SU-DHL-6 (cell line): ENCODE measurements around the gene ZBTB47.

Experiments used
- H2AFZ ChIP-seq: fragments of 200-600 bp; sonication (generic); 2 replicates; pipeline ENCODE4 v1.6.1; 2014; ENCODE audit warnings: low read depth, mild to moderate bottlenecking, moderate library complexity, mixed read lengths, antibody characterized with exemption, low read length; ENCODE audit not compliant: severe bottlenecking
- H3F3A ChIP-seq: fragments of 200-600 bp; shearing (Covaris generic); 2 replicates; pipeline ENCODE4 v1.6.0; 2016; ENCODE audit warnings: antibody characterized with exemption, mild to moderate bottlenecking; ENCODE audit not compliant: insufficient read depth
- H3K27ac ChIP-seq: fragments of 200-600 bp; sonication (generic); 2 replicates; pipeline ENCODE4 v1.5.1; 2016; ENCODE audit warnings: low read depth, mild to moderate bottlenecking, low read length, moderate library complexity, mixed read lengths
- H3K27me3 ChIP-seq: fragments of 200-600 bp; sonication (generic), shearing (Covaris generic); 2 replicates; pipeline ENCODE4 v1.6.0; 2014; ENCODE audit warnings: mild to moderate bottlenecking, low read length
- H3K36me3 ChIP-seq: fragments of 200-600 bp; sonication (generic); 2 replicates; pipeline ENCODE4 v1.6.1; 2014; ENCODE audit warnings: mild to moderate bottlenecking, low read length, mixed read lengths
- H3K4me2 ChIP-seq: fragments of 300-600, 200-600 bp; shearing (Covaris generic), sonication (generic); 2 replicates; pipeline ENCODE4 v1.6.0; 2014; ENCODE audit warnings: low read length, low read depth, mild to moderate bottlenecking; ENCODE audit not compliant: poor library complexity, severe bottlenecking
- H3K4me3 ChIP-seq: fragments of 200-600 bp; sonication (generic); 2 replicates; pipeline ENCODE4 v1.5.1; 2014; ENCODE audit warnings: antibody characterized with exemption, low read length, mild to moderate bottlenecking, mixed read lengths; ENCODE audit not compliant: insufficient read depth, poor library complexity, severe bottlenecking
- H3K79me2 ChIP-seq: fragments of 200-600 bp; sonication (generic); 2 replicates; pipeline ENCODE4 v1.6.1; 2014; ENCODE audit warnings: mild to moderate bottlenecking, low read length, moderate library complexity; ENCODE audit not compliant: insufficient read depth
- H3K9ac ChIP-seq: fragments of 200-600 bp; sonication (generic); 2 replicates; pipeline ENCODE4 v1.7.0; 2014; ENCODE audit warnings: mild to moderate bottlenecking, low read length
- H3K9me2 ChIP-seq: fragments of 200-600 bp; sonication (generic); replicated peaks from 2 replicates; pipeline ENCODE4 v1.6.1; 2014; ENCODE audit warnings: low read length; ENCODE audit not compliant: insufficient read depth
- H3K9me3 ChIP-seq: fragments of 200-600 bp; sonication (generic); 2 replicates; pipeline ENCODE4 v1.6.1; 2014; ENCODE audit warnings: low read length, mixed read lengths; ENCODE audit not compliant: insufficient read depth
- H4K20me1 ChIP-seq: fragments of 200-600 bp; sonication (generic); 2 replicates; pipeline ENCODE4 v1.6.1; 2014; ENCODE audit warnings: low read depth, mild to moderate bottlenecking, antibody characterized with exemption, low read length, moderate library complexity, mixed read lengths
- CTCF ChIP-seq: fragments of 200-600 bp; sonication (generic); IDR thresholded peaks from one replicate; pipeline ENCODE4 v1.5.1; 2017; ENCODE audit warnings: antibody characterized with exemption, mild to moderate bottlenecking, low read length, moderate library complexity; ENCODE audit not compliant: insufficient read depth, poor library complexity, severe bottlenecking
- EZH2phosphoT487 ChIP-seq: fragments of 200-600 bp; sonication (generic), shearing (Covaris generic); conservative IDR thresholded peaks from 2 replicates; pipeline ENCODE4 v1.6.1; 2018; ENCODE audit warnings: mild to moderate bottlenecking, antibody characterized with exemption, low read length, moderate library complexity, mixed read lengths

Gene ZBTB47

GRCh38 chr3:42655331-42655888 is 1.9 kb downstream of the ZBTB47 start:
- H3K9me2 ChIP-seq: no peaks in the 10 kb centered on the region
- no peak overlapping the region for H3K27ac ChIP-seq
- no peak overlapping the region for H3K4me2 ChIP-seq
- TF ChIP-seq EZH2phosphoT487 (no peak), CTCF (no peak)
- H2AFZ ChIP-seq: no peak overlapping the region
- H3K9me3 ChIP-seq: no peaks in the 10 kb centered on the region
- H3K36me3 ChIP-seq: no peaks in the 10 kb centered on the region
- H3K79me2 ChIP-seq: no peaks in the 10 kb centered on the region
- H3K27me3 ChIP-seq: no peaks in the 10 kb centered on the region
- no peaks in the 10 kb centered on the region for H3F3A ChIP-seq
- H3K4me3 ChIP-seq: no peak overlapping the region
- H3K9ac ChIP-seq: no peak overlapping the region
- H4K20me1 ChIP-seq: no peaks in the 10 kb centered on the region

- H3K9me3 ChIP-seq: no peaks in the 10 kb centered on the region
- no peak overlapping the region for H3K27ac ChIP-seq
- no peaks in the 10 kb centered on the region for H3K27me3 ChIP-seq
- H3K9me2 ChIP-seq: no peaks in the 10 kb centered on the region
- TF ChIP-seq EZH2phosphoT487: no peak
- TF ChIP-seq CTCF: no peak
- no peak overlapping the region for H2AFZ ChIP-seq
- H3K4me3 ChIP-seq: no peak overlapping the region
- no peaks in the 10 kb centered on the region for H3K79me2 ChIP-seq
- H3K4me2 ChIP-seq: no peak overlapping the region
- H3K36me3 ChIP-seq: no peaks in the 10 kb centered on the region
- H3K9ac ChIP-seq: no peak overlapping the region
- no peaks in the 10 kb centered on the region for H4K20me1 ChIP-seq
- no peaks in the 10 kb centered on the region for H3F3A ChIP-seq
Observed at GRCh38 chr3:42655980-42656679, 2.6 kb downstream of the ZBTB47 start.

- H3F3A ChIP-seq: no peaks in the 10 kb centered on the region
- H3K36me3 ChIP-seq: no peaks in the 10 kb centered on the region
- no peaks in the 10 kb centered on the region for H3K79me2 ChIP-seq
- no peak overlapping the region for H3K27ac ChIP-seq
- H3K9me3 ChIP-seq: no peaks in the 10 kb centered on the region
- no peaks in the 10 kb centered on the region for H3K27me3 ChIP-seq
- H2AFZ ChIP-seq: no peak overlapping the region
- no peaks in the 10 kb centered on the region for H4K20me1 ChIP-seq
- TF ChIP-seq CTCF (no peak), EZH2phosphoT487 (no peak)
- H3K9ac ChIP-seq: no peak overlapping the region
- no peak overlapping the region for H3K4me3 ChIP-seq
- H3K4me2 ChIP-seq: no peak overlapping the region
- H3K9me2 ChIP-seq: no peaks in the 10 kb centered on the region
Observed at GRCh38 chr3:42656680-42657610, 3.4 kb downstream of the ZBTB47 start.
